Activated CD8-positive, alpha-beta T cell treated with anti-CD3 and anti-CD28 coated beads for 36 hours (primary cell): ENCODE data around the gene ECSIT. TPM values are rescaled to one million over a fixed set of nuclear protein-coding genes. Genes with fewer than 3 reads are reported as not detected.
"Not testable (repeated sequence)": the region's sequence is repeated elsewhere in the genome, so short reads cannot be mapped to it uniquely, and the experiment has no call there.

Experiments used
- ATAC-seq: fragments of 200-7000 bp; cut with Tn5 transposase; one replicate; pipeline ENCODE4 v1.10.0; 2021; ENCODE audit warnings: mild to moderate bottlenecking, moderate library complexity
- CTCF ChIA-PET: fragments of 350-600 bp; sonication (Branson Sonifier 250); formaldehyde crosslinking; loops from one replicate; lab custom pipeline; 2021; ENCODE audit warnings: antibody characterized with exemption; lab: Charles Lee
- POLR2A ChIA-PET: fragments of 350-600 bp; sonication (Branson Sonifier 250); formaldehyde crosslinking; loops from one replicate; lab custom pipeline; 2021; ENCODE audit warnings: antibody characterized with exemption; lab: Charles Lee
- DNase-seq: peaks from one replicate; pipeline ENCODE4 v3.0.0-alpha.2; 2020
- H3K27ac Mint-ChIP-seq: one replicate; pipeline ENCODE4 v1.8.0; 2021; ENCODE audit warnings: mild to moderate bottlenecking, mixed read lengths
- H3K27me3 Mint-ChIP-seq: one replicate; pipeline ENCODE4 v1.8.0; 2021; ENCODE audit warnings: mixed read lengths
- H3K36me3 Mint-ChIP-seq: one replicate; pipeline ENCODE4 v1.8.0; 2021; ENCODE audit warnings: low read depth, mixed read lengths
- H3K4me1 Mint-ChIP-seq: one replicate; pipeline ENCODE4 v1.8.0; 2021; ENCODE audit warnings: low read depth, mixed read lengths
- H3K4me3 Mint-ChIP-seq: one replicate; pipeline ENCODE4 v1.8.0; 2021; ENCODE audit warnings: mild to moderate bottlenecking, moderate library complexity, mixed read lengths
- H3K9me3 Mint-ChIP-seq: one replicate; pipeline ENCODE4 v1.8.0; 2021; ENCODE audit warnings: mixed read lengths
- CTCF ChIP-seq: fragments of 200-600 bp; IDR thresholded peaks from one replicate; pipeline ENCODE4 v1.8.0; 2022; ENCODE audit warnings: antibody characterized with exemption, mild to moderate bottlenecking
- intact Hi-C: fragments of 100-400 bp; cut with micrococcal nuclease; formaldehyde crosslinking; loops from one replicate; pipeline ENCODE4 v1.10.0; 2022
- total RNA-seq, 2 experiments: library from RNA; stranded (reverse); gene quantifications; one replicate each; pipeline ENCODE4 v1.2.3, GENCODE V29; 2021

The ECSIT gene
- total RNA-seq, 2 experiments from 2014 or later = 51.2 to 53.9 TPM

GRCh38 chr19:11465600-11465999 is 63.3 kb downstream of the ECSIT start:
- Mint-ChIP-seq H3K9me3 (no peaks in the 10 kb centered on the region), H3K4me1 (no peaks in the 10 kb centered on the region), H3K36me3 (no peaks in the 10 kb centered on the region), H3K27me3 (peaks cover 2% of the 10 kb centered on the region), H3K27ac (no peak overlapping the region), H3K4me3 (no peak overlapping the region)
- no peak for ATAC-seq
- DNase-seq = no peak
- CTCF ChIA-PET = no interaction called here
- TF ChIP-seq CTCF = no peak
- intact Hi-C loops = no loop called here
- POLR2A ChIA-PET = no interaction called here

GRCh38 chr19:11464333-11465265 is 64.3 kb downstream of the ECSIT start:
- ChIA-PET CTCF (no interaction called here), POLR2A (no interaction called here)
- H3K9me3 Mint-ChIP-seq = no peaks in the 10 kb centered on the region

GRCh38 chr19:11463391-11463790 is 65.5 kb downstream of the ECSIT start:
- TF ChIP-seq CTCF = no peak
- Mint-ChIP-seq H3K36me3 (no peaks in the 10 kb centered on the region), H3K4me3 (no peak overlapping the region), H3K4me1 (no peaks in the 10 kb centered on the region), H3K9me3 (no peaks in the 10 kb centered on the region), H3K27ac (no peak overlapping the region), H3K27me3 (peaks cover 2% of the 10 kb centered on the region)
- intact Hi-C loops = no loop called here
- DNase-seq = peak; percentile 41
- ChIA-PET CTCF (no interaction called here), POLR2A (no interaction called here)
- peak; percentile 57 for ATAC-seq

More at GRCh38 chr19:11464333-11465265, 64.3 kb downstream of the ECSIT start:
- ATAC-seq (no peak), DNase-seq (no peak)
- Mint-ChIP-seq H3K27ac (no peak overlapping the region), H3K27me3 (peaks cover 2% of the 10 kb centered on the region), H3K4me3 (no peak overlapping the region), H3K4me1 (no peaks in the 10 kb centered on the region), H3K36me3 (no peaks in the 10 kb centered on the region)
- intact Hi-C loops = no loop called here
- TF ChIP-seq CTCF = no peak

GRCh38 chr19:11461453-11461852 is 67.5 kb downstream of the ECSIT start:
- DNase-seq = no peak
- intact Hi-C loops = no loop called here
- TF ChIP-seq CTCF = no peak
- Mint-ChIP-seq H3K4me3 (no peak overlapping the region), H3K4me1 (no peaks in the 10 kb centered on the region), H3K27me3 (peaks cover 2% of the 10 kb centered on the region), H3K36me3 (no peaks in the 10 kb centered on the region), H3K27ac (no peak overlapping the region), H3K9me3 (no peaks in the 10 kb centered on the region)
- ATAC-seq = no peak
- ChIA-PET CTCF (no interaction called here), POLR2A (no interaction called here)

GRCh38 chr19:11460207-11460606 is 68.7 kb downstream of the ECSIT start:
- ChIA-PET CTCF (no interaction called here), POLR2A (no interaction called here)
- Mint-ChIP-seq H3K4me3 (no peak overlapping the region), H3K4me1 (no peaks in the 10 kb centered on the region), H3K9me3 (no peaks in the 10 kb centered on the region), H3K27me3 (no peaks in the 10 kb centered on the region), H3K27ac (no peak overlapping the region), H3K36me3 (no peaks in the 10 kb centered on the region)
- DNase-seq (peak; percentile 46), ATAC-seq (peak; percentile 72)
- intact Hi-C loops = no loop called here
- peak; percentile 29 for TF ChIP-seq CTCF

- POLR2A ChIA-PET, H3K36me3 Mint-ChIP-seq: not testable (repeated sequence)
These were observed 70.0 kb downstream of the ECSIT start for GRCh38 chr19:11458912-11459311.

More at GRCh38 chr19:11458912-11459311, 70.0 kb downstream of the ECSIT start:
- CTCF ChIA-PET, H3K4me1 Mint-ChIP-seq, intact Hi-C loops, H3K9me3 Mint-ChIP-seq, H3K27ac Mint-ChIP-seq, DNase-seq, H3K27me3 Mint-ChIP-seq, ATAC-seq, H3K4me3 Mint-ChIP-seq: not testable (repeated sequence)
